ENCODE results near the gene RCN2.

GRCh38 chr15:76968306-76968705 lies 36.8 kb downstream of the RCN2 start:
- no peak for TF ChIP-seq CTCF (IDR thresholded peaks at IDR 0.05)
- no peak for TF ChIP-seq POLR2A (IDR thresholded peaks at IDR 0.05)

All from esophagus squamous epithelium (tissue), 4 donors.